ENCODE measurements around the gene KCND3. TPM values are rescaled to one million over a fixed set of nuclear protein-coding genes. Genes with fewer than 3 reads are reported as not detected.

The KCND3 gene
- total and polyA plus RNA-seq, 2 donors (not counting 3 experiments of a cell fraction or from before 2014, with no cell fraction given): 0.03 TPM; not detected in 1

DNA sequence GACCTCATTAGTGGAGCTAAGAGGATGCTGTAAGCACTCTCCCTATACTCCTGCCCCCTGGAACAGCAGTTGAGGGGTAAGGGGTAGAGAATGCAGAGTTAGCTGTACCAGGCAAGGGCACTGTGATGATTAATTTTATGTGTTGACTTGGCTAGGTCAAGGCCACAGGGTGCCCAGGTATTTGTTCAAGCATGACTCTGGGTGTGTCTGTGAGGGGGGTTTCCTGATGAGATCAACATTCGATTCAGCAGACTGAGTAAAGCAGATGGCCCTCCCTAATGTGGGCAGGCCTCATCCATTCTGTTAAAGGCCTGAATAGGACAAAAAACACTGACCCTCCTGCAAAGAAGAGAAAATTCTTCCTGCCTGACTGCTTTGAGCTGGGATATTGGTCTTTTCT, 110.8 kb downstream of the KCND3 start:
- Histone ChIP-seq H3K9ac (replicated peaks; ENCODE audit: extremely low read depth, insufficient read depth, low read length) (no peak overlapping the region), H3K79me2 (ENCODE audit: control insufficient read depth, insufficient read depth, low read length) (no peaks in the 10 kb centered on the region), H3K9me1 (replicated peaks; ENCODE audit: control insufficient read depth, extremely low read depth, insufficient read depth, low read length) (no peaks in the 10 kb centered on the region), H3K36me3 (ENCODE audit: control insufficient read depth in 2 of 2, extremely low read depth in 1 of 2, insufficient read depth in 2 of 2, low read length in 2 of 2) (no peaks in the 10 kb centered on the region), H4K20me1 (replicated peaks; ENCODE audit: control insufficient read depth, extremely low read depth, insufficient read depth, low read length) (no peaks in the 10 kb centered on the region), H3K4me1 (ENCODE audit: control insufficient read depth, extremely low read depth, insufficient read depth, low read length) (no peaks in the 10 kb centered on the region), H3K4me2 (ENCODE audit: insufficient read depth, low read length) (no peak overlapping the region), H3K9me3 (replicated peaks; ENCODE audit: control insufficient read depth, insufficient read depth, low read length) (no peaks in the 10 kb centered on the region), H3K4me3 (replicated peaks in 1 of 3; ENCODE audit: insufficient read depth in 1 of 3, low read depth in 1 of 3, low read length in 3 of 3) (no peak overlapping the region), H3K27ac (ENCODE audit: insufficient read depth, low read depth, low read length) (no peak overlapping the region), H2AFZ (ENCODE audit: low read depth, low read length) (no peak overlapping the region), H3K27me3 (ENCODE audit: control insufficient read depth in 2 of 2, insufficient read depth in 2 of 2, low read length in 2 of 2) (peaks cover 0 to 3% of the 10 kb centered on the region in 2 experiments)
- DNase-seq (ENCODE audit: low read depth, low spot score) (no peak), FAIRE-seq (no peak)
- dilution Hi-C loops (cut with MboI; ENCODE audit: extremely low pct_ligation_motif_present, low sequenced_read_pairs): no loop called here
- POLR2A ChIA-PET: no interaction called here
- TF ChIP-seq GATA2 (IDR thresholded peaks at IDR 0.05; ENCODE audit: insufficient read depth, insufficient read length, low read depth, low read length) (no peak), POLR2AphosphoS5 (IDR thresholded peaks at IDR 0.05; ENCODE audit: insufficient read depth, low read depth, low read length) (no peak), MYC (IDR thresholded peaks at IDR 0.05; ENCODE audit: low read depth, low read length) (no peak), POLR2A (IDR thresholded peaks at IDR 0.05; ENCODE audit: low read depth, low read length) (no peak), JUN (IDR thresholded peaks at IDR 0.05; ENCODE audit: borderline replicate concordance, insufficient read depth, insufficient read length, low read depth) (no peak), MAX (IDR thresholded peaks at IDR 0.05; ENCODE audit: insufficient read depth, insufficient read length) (no peak), EZH2 (IDR thresholded peaks at IDR 0.05; ENCODE audit: borderline replicate concordance, low read depth, low read length, severe bottlenecking) (no peak), FOS (IDR thresholded peaks at IDR 0.05; ENCODE audit: borderline replicate concordance, insufficient read depth, low read length) (no peak)
- TF ChIP-seq, protein P1, sequence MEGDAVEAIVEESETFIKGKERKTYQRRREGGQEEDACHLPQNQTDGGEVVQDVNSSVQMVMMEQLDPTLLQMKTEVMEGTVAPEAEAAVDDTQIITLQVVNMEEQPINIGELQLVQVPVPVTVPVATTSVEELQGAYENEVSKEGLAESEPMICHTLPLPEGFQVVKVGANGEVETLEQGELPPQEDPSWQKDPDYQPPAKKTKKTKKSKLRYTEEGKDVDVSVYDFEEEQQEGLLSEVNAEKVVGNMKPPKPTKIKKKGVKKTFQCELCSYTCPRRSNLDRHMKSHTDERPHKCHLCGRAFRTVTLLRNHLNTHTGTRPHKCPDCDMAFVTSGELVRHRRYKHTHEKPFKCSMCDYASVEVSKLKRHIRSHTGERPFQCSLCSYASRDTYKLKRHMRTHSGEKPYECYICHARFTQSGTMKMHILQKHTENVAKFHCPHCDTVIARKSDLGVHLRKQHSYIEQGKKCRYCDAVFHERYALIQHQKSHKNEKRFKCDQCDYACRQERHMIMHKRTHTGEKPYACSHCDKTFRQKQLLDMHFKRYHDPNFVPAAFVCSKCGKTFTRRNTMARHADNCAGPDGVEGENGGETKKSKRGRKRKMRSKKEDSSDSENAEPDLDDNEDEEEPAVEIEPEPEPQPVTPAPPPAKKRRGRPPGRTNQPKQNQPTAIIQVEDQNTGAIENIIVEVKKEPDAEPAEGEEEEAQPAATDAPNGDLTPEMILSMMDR (IDR thresholded peaks at IDR 0.05; ENCODE audit: extremely low read depth in 1 of 2, insufficient read depth in 1 of 2, low read depth in 1 of 2, low read length in 2 of 2): no peak
- CTCF ChIA-PET: no interaction called here
- intact Hi-C loops (cut with micrococcal nuclease): no loop called here
- BruUV-seq (replicated peaks): no TSS peak

Measured in endothelial cell of umbilical vein (primary cell).